ENCODE measurements around the gene SPRED2. TPM values are rescaled to one million over a fixed set of nuclear protein-coding genes. Genes with fewer than 3 reads are reported as not detected.

SPRED2 gene
- total and polyA plus RNA-seq, 4 donors = 6.7 to 7.5 (median 7.1) TPM

- no peak for DNase-seq (ENCODE audit: low spot score)
- Histone ChIP-seq H3K36me3 (ENCODE audit: control insufficient read depth in 4 of 4, insufficient read depth in 3 of 4, low read depth in 1 of 4, low read length in 3 of 4) (no peaks in the 10 kb centered on the region), H3K4me3 (ENCODE audit: low read depth in 1 of 3, low read length in 3 of 3) (no peak overlapping the region), H3K9ac (ENCODE audit: low read depth in 1 of 2, low read length in 2 of 2) (no peak overlapping the region), H3K9me3 (ENCODE audit: control insufficient read depth in 4 of 4, low read length in 3 of 4) (peaks cover 3 to 10% (median 7%) of the 10 kb centered on the region in 4 donors), H3K27me3 (ENCODE audit: control insufficient read depth in 4 of 4, insufficient read depth in 4 of 4, low read length in 3 of 4) (peaks cover 0 to 2% (median 0%) of the 10 kb centered on the region in 4 donors), H3K27ac (ENCODE audit: low read depth in 1 of 2, low read length in 2 of 2) (no peak overlapping the region), H3K4me1 (ENCODE audit: control insufficient read depth in 4 of 4, insufficient read depth in 4 of 4, low read length in 3 of 4) (no peaks in the 10 kb centered on the region)
- TF ChIP-seq SP1 (IDR thresholded peaks at IDR 0.05) (no peak), EGR1 (IDR thresholded peaks at IDR 0.05; ENCODE audit: low read depth in 2 of 2) (no peak), YY1 (IDR thresholded peaks at IDR 0.05) (no peak), JUND (IDR thresholded peaks at IDR 0.05) (no peak), FOXA2 (IDR thresholded peaks at IDR 0.05) (no peak), REST (IDR thresholded peaks at IDR 0.05) (no peak), MAX (IDR thresholded peaks at IDR 0.05) (no peak)
- WGBS = 97% methylated on average over 9 of the region's 9 CpGs
These were observed 44.4 kb upstream of the SPRED2 start for GRCh38 chr2:65476778-65477177.

- DNase-seq (ENCODE audit: low spot score) = no peak
- no peaks in the 10 kb centered on the region for H3K36me3 ChIP-seq (ENCODE audit: control insufficient read depth in 4 of 4, insufficient read depth in 3 of 4, low read depth in 1 of 4, low read length in 3 of 4)
- WGBS = 95% methylated on average over 1 of the region's 1 CpG
These were observed 42.6 kb upstream of the SPRED2 start for GRCh38 chr2:65475000-65475399.

More at GRCh38 chr2:65475000-65475399, 42.6 kb upstream of the SPRED2 start:
- peaks cover 0 to 2% (median 0%) of the 10 kb centered on the region in 4 donors for H3K27me3 ChIP-seq (ENCODE audit: control insufficient read depth in 4 of 4, insufficient read depth in 4 of 4, low read length in 3 of 4)
- no peak overlapping the region for H3K27ac ChIP-seq (ENCODE audit: low read depth in 1 of 2, low read length in 2 of 2)
- H3K9ac ChIP-seq (ENCODE audit: low read depth in 1 of 2, low read length in 2 of 2) = no peak overlapping the region
- H3K4me1 ChIP-seq (ENCODE audit: control insufficient read depth in 4 of 4, insufficient read depth in 4 of 4, low read length in 3 of 4) = no peaks in the 10 kb centered on the region
- TF ChIP-seq GABPA (IDR thresholded peaks at IDR 0.05 in 1 of 2, conservative IDR thresholded peaks at IDR 0.05 in 1 of 2) (no peak), ATF3 (IDR thresholded peaks at IDR 0.05) (no peak), FOXA1 (IDR thresholded peaks at IDR 0.05) (no peak), MAX (IDR thresholded peaks at IDR 0.05) (no peak), REST (IDR thresholded peaks at IDR 0.05) (no peak), HNF4G (IDR thresholded peaks at IDR 0.05) (no peak), RXRA (IDR thresholded peaks at IDR 0.05) (no peak), HNF4A (conservative IDR thresholded peaks at IDR 0.05) (no peak), JUND (IDR thresholded peaks at IDR 0.05) (no peak), RAD21 (IDR thresholded peaks at IDR 0.05) (no peak)
- H3K4me3 ChIP-seq (ENCODE audit: low read depth in 1 of 3, low read length in 3 of 3) = no peak overlapping the region
- peaks cover 3 to 10% (median 7%) of the 10 kb centered on the region in 4 donors for H3K9me3 ChIP-seq (ENCODE audit: control insufficient read depth in 4 of 4, low read length in 3 of 4)
